Activated T-helper 9 cell treated with anti-CD3 and anti-CD28 coated beads, Interleukin-2, amount 50 U/mL, for 16 hours (primary cell): ENCODE results near the gene ACOT7.
"Not testable (repeated sequence)": the region's sequence is repeated elsewhere in the genome, so short reads cannot be mapped to it uniquely, and the experiment has no call there.

Source experiments
- DNase-seq: peaks from one replicate; pipeline ENCODE4 v3.0.0-alpha.2; 2020; ENCODE audit warnings: low read depth

The ACOT7 gene

DNA sequence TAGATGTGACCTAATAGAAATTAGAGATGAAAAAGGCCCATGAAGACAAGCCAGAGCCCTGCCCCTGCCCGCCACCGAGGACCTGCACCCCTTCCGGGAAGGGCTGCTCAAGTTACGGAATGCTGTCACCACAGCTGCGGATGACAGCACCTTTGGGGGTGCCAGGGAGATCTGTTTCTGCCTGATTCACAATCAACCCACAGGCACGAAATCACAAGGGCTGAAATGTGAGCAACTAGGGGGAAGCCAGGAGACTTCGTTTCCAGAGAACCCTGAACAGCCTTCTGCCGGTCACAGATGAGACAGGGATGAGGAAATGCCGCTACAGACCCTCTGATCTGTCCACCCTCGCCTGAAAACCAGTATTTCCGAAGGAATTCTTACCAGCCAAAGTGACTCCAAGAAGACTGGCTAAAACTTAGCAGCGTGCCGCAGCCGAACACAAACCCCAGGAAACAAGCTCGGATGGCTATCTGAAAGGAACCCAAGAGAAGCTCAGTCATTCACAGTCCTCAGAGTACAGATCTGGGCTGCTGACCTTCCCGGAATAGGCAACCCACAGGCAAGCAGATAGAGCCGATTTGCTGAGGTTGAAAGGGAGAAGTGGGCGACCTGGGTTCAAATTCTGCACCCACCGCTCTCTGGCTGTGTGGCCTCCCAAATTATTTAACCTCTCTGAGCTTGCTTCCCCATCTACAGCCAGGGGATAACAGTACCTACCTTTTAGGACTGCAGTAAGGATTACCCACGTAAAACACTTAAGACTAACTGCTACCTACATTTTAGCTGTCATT, 158.9 kb downstream of the ACOT7 start:
- no peak for DNase-seq

DNA sequence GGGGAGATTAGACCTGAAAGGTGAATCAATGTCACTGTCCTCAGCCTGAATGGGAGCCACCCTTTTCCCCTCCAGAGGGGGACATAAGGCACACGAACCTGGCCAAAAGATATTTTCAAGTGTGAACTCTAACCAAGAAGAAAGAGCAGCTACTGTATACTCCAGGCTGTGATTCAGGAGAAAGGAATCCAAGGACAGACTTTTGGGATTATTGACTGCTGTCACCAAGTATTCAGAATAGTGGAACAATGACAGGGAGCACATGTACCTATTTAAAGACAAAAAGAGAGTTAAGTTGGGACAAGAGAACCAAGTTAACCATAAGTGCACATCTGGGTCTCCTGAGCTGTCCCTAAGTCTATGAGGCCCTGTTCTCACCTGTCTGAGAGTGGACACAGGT, 160.2 kb downstream of the ACOT7 start:
- DNase-seq = no peak

DNA sequence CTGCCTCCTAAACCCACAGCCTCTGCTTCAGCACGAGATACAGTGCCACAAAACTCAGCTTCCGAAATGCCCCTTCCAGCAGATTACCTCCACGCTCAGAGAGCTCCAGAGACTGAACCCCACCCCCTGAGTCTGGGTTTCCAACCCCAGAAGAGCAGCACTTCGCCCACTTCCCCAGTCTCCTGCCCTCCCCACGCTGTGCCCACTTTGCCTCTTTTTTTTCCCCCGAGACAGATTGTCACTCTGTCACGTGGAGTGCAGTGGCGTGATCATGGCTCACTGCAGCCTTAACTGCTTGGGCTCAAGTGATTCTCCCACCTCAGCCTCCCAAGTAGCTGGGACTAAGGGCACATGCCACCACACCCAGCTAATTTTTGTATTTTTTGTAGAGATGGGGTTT, 167.9 kb downstream of the ACOT7 start:
- DNase-seq = no peak

DNA sequence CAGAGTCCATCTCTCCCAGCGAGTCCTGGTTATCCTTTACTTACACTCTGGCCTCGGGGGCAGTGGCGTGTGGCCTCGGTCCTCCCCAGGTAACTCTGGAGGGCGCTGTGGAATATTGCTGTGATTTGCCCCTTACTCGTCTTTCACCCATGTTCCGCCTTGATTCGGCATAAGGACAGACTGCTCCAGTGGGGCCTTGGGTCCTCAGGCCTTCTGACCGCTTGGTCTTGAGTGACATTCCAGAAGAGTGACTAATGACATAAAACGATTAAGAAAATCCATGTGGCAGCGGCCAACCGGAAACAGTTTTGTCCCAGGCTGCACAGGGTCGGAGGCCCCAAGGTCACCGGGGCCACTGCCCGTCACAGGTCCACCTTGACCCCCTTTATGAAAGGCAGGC, 168.8 kb downstream of the ACOT7 start:
- no peak for DNase-seq

DNA sequence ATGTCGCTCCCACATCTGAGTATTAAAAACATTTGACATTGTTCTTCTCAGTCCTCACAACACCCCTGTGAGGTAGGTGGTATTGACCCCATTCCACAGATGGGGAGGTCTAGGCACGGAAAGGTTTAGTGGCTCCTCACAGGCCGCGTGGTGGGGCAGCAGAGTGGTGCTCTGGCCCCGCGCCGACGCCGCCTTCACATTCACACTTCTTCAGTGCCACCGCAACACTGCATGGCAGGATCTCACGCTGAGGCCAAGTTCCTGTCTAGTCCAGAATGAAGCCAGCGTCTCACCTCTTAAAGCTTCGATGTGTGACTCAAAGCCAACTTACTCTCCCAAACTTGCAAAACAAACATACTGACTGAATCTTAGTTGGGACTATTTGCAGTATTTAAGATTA, 169.9 kb downstream of the ACOT7 start:
- DNase-seq = no peak

DNA sequence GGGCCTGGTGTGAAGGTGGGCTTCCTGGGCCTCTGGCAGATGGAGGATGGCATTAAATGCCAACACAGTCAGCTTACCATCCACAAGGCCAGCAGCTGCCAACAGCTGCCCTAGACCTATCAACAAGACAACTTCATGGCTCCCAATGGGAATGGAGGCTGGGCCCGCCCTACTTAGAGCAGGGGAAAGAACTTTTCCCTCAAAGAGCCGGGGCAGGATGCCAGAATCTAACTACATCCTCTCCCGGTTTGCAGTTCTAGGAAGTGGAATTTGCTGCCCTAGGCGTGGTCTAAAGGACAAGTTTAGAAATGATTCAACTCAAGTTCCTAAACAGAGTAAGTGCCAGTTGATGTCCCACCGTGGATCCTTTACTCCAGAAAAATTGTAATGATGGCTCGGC, 170.9 kb downstream of the ACOT7 start:
- no peak for DNase-seq

DNA sequence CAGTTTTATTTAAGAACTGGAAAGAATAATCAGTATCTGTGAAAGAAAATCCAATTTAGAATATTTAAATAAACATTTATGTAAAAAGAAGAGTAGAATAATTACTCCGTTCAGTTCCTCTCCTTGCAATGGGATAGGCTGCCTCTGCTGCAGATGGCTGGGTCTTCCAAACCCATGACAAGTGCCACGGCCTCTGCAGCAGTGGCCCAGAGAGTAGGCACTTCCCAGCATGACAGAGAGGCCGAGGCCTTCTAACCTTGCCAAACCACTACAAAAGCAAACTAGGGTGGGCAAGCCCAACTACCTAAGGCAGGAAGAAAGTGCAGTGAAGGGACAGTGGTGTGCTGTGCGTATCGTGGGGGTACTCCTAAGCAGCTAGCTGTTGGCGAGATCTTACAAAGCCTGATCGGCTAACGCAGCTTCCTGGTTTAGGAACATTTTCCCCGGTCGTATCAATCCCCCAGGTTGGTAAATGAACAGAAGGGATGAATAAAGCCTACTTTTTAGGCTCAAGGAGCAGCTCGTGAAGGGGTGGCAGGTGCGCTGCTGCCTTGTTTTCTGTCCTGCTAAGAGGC, 172.3 kb downstream of the ACOT7 start:
- no peak for DNase-seq

DNA sequence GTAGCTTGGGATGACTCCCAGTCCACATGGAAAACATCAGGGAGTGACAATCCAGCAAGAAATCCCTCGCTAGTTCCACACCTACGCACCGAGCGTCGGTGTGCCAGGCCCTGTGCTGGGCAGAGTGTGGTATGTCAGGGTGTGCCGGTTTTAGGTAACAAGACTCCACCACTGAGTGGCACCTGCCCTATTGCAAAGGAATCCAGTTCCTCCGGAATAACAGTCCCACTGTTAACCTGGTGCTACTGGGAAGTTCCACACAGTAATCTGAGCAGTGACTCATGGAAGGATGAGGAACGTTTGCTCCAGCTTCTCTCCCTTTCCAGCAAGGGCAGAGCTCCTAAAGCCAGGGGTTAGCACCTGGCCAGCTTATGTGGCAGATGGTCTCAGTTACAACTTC, 173.3 kb downstream of the ACOT7 start:
- DNase-seq = no peak

DNA sequence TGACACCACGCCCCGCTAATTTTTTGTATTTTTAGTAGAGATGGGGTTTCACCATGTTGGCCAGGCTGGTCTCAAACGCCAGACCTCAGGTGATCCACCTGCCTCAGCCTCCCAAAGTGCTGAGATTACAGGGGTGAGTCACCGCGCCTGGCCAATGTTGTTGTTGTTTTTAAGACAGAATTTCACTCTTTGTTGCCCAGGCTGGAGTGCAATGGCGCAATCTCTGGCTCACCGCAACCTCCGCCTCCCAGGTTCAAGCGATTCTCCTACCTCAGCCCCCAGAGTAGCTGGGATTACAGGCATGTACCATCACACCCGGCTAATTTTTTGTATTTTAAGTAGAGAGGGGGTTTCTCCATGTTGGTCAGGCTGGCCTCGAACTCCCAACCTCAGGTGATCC, 173.9 kb downstream of the ACOT7 start:
- not testable (repeated sequence) for DNase-seq

DNA sequence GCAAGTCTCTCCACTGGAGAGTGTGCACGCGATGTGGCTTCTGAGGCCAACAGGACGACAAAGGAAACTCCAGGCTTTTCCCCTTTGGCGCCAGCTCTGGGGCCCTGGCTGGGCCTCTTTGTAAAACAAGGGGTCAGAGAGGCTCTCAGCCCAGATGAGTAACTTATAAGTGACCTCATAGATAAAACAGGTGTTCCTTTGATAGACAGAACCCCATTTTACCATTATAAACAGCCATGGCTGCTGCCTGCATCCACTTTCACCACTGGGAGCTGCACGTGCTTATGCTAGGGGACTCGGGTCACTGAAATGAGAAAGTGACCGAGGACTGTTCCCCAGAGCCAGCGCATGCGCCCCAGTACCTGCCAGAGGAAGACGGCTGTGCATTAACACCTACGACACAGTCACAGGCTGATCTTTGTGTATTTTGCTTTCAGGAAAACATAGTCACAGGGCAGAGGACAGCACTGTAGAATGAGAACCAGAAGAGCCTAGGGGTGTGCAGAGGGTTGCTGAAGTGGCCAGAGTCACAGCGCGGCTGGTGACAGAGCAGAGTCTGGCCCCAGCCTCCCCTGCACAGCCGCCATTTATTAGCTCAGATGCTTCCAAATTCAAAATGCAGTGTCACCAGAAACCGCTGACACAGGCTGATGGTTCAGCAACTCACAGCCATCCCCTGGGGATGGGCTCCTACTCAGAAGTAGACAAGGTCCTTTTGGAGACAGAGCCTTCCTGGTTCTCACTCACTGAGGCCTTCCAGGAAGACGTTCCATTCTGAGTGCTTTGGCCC, 175.0 kb downstream of the ACOT7 start:
- DNase-seq = no peak
